8988T (cell line): ENCODE measurements around the gene ATP5MC2.
"Not testable (repeated sequence)": the region's sequence is repeated elsewhere in the genome, so short reads cannot be mapped to it uniquely, and the experiment has no call there.

ENCODE experiments used
- DNase-seq: peaks from one replicate; pipeline ENCODE4 v3.0.0; 2011

Gene ATP5MC2

GRCh38 chr12:53675701-53676607 is at the start of gene ATP5MC2:
TSS of gene ATP5MC2 (minus strand) at chr12:53676083. CDS start at chr12:53672614, 3,469 bp downstream.
- DNase-seq = peak; percentile 91

GRCh38 chr12:53722450-53723041 is 46.7 kb upstream of the ATP5MC2 start:
- DNase-seq = no peak

GRCh38 chr12:53720946-53721345 is 45.1 kb upstream of the ATP5MC2 start:
- DNase-seq = no peak

DNA sequence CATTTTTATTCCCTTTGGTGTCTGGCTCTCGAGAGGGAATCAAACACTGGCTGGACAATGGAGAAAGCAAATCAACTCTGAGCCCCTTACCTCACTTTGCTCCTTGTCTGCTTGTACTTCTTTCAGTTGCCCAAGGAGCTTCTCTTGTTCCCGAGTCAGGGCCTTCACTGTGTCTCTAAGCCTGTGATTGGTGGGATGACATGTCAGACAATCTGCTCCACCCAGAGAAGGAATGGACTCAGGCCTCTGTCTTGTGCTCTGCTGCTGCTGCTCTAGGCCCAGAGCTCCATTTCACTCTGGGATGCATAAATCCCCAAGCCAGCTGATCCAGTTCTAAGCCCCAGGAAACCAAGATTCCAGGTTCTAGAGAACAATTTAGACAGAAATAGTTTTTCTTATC is 43.8 kb upstream of the ATP5MC2 start:
- no peak for DNase-seq

DNA sequence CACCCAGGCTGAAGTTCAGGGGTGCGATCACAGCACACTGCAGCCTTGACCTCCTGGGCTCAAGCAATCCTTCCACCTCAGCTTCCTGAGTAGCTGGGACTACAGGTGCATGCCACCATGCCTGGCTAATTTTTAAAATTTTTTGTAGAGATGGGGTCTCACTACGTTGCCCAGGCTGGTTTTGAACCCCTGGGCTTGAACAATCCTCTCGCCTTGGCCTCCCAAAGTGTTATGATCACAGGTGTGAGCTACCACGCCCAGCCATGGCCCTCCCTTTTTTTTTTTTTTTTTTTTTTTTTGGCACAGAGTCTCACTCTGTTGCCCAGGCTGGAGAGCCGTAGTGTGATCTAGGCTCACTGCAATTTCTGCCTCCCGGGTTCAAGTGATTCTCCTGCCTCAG is 42.7 kb upstream of the ATP5MC2 start:
- not testable (repeated sequence) for DNase-seq

DNA sequence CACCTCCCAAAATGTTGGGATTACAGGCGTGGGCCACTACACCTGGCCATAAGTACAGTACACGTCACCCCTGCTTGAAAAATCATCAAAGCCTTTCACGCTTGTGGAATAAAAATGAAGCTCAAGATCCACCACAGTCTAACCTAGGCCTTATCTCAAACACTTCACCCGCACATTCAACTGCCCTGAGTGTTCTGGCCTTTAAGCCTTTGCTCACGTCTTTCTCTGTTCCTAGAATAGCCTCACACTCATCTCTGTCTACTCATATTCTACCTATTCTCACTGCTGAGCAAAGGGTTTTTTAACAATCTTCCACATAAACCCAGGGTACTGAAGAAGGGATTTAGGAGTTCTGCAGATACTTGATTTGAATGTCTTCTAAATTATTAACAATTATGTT is 41.4 kb upstream of the ATP5MC2 start:
- no peak for DNase-seq

- no peak for DNase-seq
These were observed 38.1 kb upstream of the ATP5MC2 start for GRCh38 chr12:53714004-53714403.

- DNase-seq = no peak
These were observed 37.6 kb upstream of the ATP5MC2 start for GRCh38 chr12:53713516-53713915.

GRCh38 chr12:53712059-53712643 is 36.3 kb upstream of the ATP5MC2 start:
- DNase-seq = no peak

GRCh38 chr12:53710091-53710490 is 34.2 kb upstream of the ATP5MC2 start:
- no peak for DNase-seq

DNA sequence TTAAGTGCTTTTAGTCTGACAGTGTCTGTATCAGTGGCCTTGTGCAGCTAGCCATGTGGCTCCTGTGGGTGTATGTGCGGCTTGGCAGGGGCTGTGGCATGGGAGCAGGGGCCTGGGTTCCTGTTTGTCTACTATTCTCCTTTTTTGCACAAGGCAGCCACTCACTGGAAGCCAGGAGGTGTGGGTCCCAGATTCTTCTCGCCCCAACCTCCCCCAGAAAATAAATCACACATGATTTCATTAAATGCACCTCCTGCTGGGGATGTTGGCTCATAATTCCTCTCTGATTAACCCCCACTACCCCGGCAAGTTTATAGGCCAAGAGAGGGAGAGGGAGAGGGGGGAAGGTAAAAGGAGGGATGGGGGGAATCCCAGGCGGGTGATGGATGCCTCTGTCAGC is 33.8 kb upstream of the ATP5MC2 start:
- DNase-seq = no peak

GRCh38 chr12:53706080-53706479 is 30.2 kb upstream of the ATP5MC2 start:
- no peak for DNase-seq

DNA sequence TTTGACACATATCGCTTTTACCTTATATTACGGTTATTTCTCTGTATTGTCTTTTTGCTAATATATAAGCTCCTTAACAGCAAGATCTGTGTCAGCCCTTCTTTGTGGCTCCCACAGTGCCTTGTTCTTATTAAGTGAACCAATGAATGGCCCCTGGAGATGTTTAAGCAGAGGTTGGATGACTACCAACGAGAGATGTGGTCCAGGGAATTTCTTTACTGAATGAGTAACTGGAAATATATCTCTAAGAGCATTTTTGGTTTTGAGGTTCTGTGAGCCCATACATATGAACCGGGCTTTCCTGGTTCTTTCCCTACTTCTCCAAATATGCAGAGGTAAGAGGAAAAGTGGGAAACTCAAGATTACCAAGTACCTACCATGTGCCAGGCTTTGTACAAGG is 27.9 kb upstream of the ATP5MC2 start:
- no peak for DNase-seq

GRCh38 chr12:53701518-53702264 is 25.8 kb upstream of the ATP5MC2 start:
- peak; percentile 65 for DNase-seq

GRCh38 chr12:53700567-53700966 is 24.7 kb upstream of the ATP5MC2 start:
- DNase-seq = no peak

DNA sequence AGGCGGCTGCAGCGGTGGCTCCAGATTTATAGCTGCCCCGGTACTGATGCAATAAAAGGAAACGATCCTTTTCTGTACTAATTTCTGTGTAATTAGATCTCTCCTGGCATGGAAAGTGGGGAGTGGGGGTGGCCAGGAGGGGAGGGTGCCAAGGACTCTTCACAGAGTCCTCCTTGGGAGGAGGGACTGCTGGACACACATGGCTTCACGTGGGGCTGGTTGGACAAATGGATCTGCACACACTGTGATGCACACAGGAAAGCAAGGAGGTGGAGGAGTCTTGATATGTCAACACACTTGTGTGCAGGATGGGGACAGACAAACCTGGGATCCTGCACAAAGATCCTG is 23.8 kb upstream of the ATP5MC2 start:
- DNase-seq = no peak

DNA sequence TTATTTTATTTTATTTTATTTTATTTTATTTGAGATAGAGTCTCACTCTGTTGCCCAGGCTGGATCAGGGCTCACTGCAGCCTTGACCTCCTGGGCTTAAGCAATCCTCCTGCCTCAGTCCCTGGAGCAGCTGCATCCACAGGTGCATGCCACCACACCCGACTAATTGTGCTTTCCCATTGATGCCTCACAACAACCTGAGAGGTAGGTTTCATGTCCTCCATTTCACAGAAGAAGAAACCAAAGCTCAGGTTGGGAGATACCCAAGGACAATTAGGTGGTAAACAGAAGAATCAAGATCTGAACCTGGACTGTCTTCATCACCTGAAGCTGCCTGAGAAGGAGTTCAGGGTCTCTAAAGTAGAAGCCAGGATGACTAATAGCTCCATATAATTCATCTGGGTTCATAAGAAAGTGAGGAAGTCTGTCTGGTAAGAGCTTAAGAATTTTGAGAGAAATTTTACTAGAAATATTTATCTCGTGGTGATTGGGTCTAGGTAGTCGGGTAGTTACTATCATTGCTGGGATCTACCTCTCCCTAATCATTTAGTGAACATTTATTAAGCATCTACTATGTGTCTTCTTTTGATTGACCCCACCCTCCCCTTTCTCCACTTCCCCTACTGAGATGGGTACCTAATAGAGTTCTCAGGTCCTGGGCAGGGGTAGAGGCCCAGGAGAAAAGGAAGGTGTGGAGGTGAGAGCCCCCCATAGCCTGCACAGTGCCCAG is 23.2 kb upstream of the ATP5MC2 start:
- DNase-seq = no peak

DNA sequence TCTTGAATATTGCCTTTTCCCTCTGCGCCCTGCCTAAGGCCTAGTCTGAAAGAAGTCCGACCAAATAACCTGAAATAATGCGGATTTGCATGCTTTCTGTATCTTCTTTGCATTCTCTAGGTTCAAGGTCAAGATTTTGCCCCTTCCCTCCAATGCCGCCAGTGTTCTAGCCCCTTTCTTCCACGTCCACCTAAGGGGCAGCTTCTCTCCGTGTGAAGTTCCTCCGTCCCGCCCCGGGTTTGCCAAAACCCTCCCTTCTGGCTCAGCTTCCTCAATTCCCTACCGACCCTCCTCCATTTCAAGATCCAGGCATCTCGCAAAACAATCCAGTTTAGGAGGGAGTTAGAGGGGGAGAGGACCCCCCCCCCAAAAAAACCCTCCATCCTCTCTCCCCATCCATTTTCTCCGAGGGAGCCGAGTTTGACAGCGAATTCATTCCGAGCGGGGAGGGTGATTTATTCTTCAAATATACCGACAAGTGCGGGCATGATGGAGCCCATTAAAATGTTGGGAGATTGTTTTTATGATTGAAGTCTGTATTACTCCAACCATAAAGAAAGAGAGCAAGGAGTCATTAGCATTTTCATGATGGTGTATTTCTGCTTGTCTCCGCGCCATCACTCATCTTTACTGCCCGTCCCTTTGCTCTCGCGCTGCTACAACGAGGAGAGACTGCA is 20.9 kb upstream of the ATP5MC2 start:
- no peak for DNase-seq

GRCh38 chr12:53696285-53696654 is 20.4 kb upstream of the ATP5MC2 start:
- DNase-seq = peak; percentile 92

GRCh38 chr12:53695152-53696145 is 19.6 kb upstream of the ATP5MC2 start:
- peak; percentile 65 for DNase-seq

DNA sequence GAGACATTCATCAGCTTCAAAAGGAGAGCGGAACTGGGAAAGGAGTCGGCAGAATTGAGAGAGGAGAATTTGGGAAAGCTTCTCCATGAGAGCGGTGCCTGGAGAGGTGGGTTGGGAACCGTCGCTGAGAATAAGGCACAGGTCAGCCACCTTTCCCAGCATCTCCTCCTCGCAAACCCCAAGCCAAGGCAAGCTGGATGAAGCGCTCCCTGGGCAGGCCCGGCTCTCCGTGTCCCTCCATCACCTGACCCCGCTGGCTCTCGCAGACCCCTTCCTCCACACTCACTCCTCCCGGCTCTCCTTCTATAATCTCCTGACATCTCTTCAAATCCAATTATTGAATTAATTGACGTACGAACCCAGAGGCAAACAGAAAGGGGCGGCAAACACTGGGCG is 18.9 kb upstream of the ATP5MC2 start:
- no peak for DNase-seq
